Measurements from ENCODE around the gene CSPG4.
"Not testable (repeated sequence)": the region's sequence is repeated elsewhere in the genome, so short reads cannot be mapped to it uniquely, and the experiment has no call there.

Gene CSPG4

GRCh38 chr15:75739791-75740190 lies 27.1 kb upstream of the CSPG4 start:
- no peak for DNase-seq (ENCODE audit: low read depth)

- DNase-seq (ENCODE audit: low read depth) = peak; percentile 95
These were observed 26.1 kb upstream of the CSPG4 start for GRCh38 chr15:75738647-75739325.

- DNase-seq (ENCODE audit: low read depth) = no peak
These were observed 25.5 kb upstream of the CSPG4 start for GRCh38 chr15:75738014-75738646.

GRCh38 chr15:75737116-75738013 lies 24.7 kb upstream of the CSPG4 start:
- not testable (repeated sequence) for DNase-seq (ENCODE audit: low read depth)

DNA sequence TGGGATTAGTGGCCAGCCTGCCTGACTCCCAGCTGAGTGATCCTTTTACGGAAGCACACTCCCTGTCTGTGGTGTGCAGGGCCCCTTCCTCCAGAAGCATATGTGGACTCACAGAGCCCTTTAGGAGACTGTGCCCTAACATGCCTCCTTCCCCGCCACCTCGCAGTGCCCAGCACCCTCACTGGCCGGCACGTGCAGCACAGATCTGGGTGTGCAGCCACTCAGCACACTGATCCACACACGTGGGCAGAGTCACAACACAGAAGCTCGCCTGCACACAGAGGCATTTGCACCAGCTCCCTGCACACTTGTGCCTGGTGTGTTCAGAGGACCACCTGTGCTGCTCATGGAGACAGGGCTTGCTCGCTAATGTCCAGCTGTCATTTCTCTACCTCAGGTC lies 23.6 kb upstream of the CSPG4 start:
- no peak for DNase-seq (ENCODE audit: low read depth)

DNA sequence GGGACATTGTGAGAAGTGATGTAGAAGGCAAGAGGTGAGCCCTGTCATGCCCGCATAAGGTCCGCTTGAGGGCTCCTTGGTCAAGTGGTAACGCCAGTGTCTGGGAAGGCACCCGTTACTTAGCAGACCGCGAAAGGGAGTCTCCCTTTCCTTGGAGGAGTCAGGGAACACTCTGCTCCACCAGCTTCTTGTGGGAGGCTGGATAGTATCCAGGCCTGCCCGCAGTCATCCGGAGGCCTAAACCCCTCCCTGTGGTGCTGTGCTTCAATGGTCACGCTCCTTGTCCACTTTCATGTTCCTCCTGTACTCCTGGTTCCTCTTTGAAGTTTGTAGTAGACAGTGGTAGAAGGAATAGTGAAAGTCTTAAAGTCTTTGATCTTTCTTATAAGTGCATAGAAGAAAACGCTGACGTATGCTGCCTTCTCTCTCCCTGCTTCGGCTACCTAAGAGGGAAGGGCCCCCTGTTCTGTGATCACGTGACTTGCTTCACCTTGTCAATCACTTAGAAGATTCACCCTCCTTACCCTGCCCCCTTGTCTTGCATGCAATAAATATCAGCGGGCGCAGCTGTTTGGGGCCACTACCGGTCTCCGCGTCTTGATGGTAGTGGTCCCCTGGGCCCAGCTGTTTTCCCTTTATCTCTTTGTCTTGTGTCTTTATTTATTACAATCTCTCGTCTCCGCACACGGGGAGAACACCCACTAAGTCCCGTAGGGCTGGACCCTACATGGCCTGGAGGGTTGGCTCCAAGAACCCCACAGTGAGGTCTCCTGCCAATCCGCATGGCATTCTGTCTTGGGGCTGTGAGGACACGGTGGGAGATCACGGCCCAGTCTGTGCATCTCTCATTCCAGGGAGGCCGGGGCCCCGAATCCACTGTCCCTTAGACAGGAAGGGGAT lies 22.5 kb upstream of the CSPG4 start:
- DNase-seq (ENCODE audit: low read depth) = not testable (repeated sequence)

DNA sequence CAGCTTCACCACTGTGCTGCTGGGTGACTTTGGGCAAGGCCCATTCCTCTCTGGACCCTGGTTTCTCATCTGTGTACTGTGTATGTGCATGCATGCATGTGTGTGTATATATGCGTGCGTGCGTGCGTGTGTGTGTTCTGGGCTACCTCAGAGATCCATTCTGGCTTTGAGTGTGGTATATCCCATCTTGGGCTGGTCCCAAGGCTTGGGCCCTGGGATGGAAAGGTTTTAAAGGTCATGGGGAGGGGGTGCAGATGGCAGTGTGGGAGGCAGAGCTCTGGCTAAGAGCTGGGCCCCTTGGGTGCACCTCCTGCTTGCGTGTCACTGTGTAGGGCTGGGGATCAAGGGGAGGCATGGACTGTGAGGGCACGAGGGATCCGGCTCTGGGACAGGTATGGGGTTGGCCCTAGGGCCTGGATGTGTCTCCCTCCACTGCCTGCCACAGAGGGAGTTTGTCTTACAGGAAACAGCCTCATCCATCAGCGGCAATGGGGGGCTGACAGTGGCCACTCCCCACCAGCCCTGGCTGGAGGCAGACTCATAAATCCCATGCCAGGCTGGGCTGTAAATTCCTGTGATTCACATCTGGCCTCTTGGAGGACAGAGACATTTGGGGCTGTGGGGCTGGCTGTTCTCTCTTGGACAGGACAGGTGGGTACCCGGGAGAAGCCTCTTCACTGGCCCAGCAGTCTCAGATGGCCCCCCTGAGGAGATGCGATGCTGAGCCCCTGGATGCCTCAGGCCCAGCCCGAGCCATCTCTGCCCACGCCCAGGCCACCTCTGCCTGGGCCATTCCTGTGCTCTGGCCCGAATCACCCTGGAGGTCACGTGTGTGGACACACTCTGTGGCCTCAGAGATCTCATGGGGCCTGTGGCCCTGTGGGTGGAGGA lies 21.4 kb upstream of the CSPG4 start:
- DNase-seq (ENCODE audit: low read depth) = no peak

GRCh38 chr15:75732809-75733451 lies 20.3 kb upstream of the CSPG4 start:
- peak; percentile 64 for DNase-seq (ENCODE audit: low read depth)

DNA sequence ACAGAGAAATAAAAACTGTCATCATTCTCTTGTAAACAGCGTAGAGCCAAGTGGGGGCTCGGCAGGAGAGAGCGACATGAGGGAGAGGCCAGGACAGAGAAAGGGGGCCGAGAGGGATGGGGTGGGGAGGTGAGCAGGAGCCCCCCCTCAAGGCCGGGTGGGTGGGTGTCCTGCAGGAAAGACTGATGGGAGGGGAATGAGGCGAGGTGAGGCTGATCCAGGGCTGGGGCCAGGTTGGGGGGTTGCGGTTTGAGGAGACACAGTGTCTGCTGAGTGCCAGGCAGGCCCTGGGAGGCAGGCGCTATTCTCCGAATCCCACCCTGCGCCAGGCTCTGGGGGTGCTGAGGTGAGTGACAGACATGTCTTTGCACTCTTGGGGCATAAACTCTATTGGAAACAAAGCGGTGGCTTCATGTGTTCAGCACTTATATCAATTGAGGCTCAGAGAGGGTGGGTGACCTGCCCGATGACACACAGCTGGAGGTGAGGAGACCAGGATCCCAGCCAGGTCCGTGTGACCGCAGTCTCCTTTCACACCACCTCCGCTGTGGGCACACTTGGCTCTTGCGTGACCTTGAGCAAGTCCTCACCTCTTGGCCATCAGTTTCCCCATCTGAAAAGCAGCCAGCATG lies 19.6 kb upstream of the CSPG4 start:
- no peak for DNase-seq (ENCODE audit: low read depth)

DNA sequence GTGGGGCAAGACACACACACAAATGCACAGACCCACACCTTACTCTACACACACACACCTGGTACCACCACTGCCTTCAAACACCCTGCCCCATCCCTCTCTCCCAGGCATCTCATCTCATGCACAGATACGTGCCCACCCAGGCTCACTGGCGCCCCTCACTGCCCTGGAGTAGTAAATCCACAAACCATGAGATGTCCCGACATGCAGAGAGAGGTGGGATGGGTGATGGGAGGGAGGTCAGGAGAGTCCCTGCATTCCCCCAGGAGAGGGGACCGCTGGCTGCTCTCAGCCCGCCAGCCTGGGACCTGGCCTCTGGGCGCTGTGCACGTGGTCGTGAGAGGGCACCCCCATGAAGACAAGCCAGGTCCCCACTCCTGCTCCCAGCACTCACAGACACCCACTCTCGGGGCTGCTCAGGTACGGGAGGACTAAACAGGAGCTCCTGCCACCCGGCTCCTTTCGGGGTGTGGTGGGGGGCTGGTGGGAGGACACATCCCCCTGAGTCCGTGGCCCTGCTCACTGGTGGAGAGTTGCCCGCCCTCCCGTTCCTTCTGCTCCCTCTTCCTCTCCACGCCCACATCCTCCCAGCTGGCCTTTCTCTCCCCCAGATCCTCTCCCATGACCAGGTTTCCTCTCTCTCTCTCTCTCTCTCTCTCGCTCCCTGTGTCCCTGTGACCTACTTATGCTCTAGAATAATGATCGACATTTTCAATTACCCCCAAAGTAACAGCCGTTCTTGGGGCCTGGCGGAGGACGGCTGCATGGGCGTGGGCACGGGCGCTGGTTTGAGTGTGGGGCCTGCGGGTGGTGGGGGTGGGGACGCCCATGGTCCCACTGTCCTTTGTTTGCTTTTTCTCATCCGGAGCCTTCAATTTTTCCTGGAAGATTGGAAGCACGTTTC lies 18.9 kb upstream of the CSPG4 start:
- peak; percentile 59 for DNase-seq (ENCODE audit: low read depth)

GRCh38 chr15:75730376-75731247 lies 18.0 kb upstream of the CSPG4 start:
- DNase-seq (ENCODE audit: low read depth) = not testable (repeated sequence)

GRCh38 chr15:75729326-75730069 lies 16.9 kb upstream of the CSPG4 start:
- DNase-seq (ENCODE audit: low read depth) = no peak

DNA sequence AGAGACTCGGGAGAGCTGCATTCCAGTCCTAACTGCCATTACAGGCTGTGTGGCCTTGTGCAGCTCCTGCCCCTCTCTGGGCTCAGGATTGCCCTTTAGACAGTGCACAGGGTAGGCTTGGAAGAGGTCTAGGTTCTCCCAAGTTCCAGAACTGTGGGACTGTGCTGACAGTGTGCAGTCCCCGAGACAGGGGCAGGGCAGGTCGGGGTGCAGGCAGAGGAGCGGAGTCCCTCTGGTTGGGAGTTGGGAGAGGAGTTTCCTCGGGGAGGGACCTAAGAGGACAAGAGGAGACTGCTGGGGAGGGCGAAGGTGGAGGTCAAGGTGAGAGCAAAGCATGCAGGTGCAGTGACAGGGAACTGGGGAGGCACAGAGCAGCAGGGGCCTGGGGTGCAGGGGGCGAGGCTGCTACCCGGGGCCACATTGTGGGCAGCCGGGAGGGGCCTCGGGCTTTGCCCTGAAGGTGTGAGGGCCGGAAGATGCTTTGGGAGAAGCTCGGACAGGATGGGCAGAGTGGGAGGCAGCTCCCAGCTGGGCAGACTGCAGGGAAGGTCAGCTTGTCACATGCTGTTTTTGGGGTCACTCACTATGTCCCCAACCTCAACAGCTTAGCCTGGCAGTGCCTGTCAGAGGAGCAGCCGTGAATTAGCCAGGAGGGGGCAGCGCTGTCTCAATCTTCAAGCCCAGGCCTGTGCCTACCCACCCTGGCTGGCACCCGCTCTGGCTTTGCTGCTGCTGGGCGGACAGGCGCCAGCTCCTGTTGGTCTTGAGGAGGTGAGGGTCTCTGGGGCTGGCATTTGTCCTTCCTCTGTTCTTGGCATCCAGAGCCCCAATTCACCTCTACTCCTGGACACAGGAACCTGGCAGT lies 15.4 kb upstream of the CSPG4 start:
- DNase-seq (ENCODE audit: low read depth) = no peak

GRCh38 chr15:75727031-75727531 lies 14.4 kb upstream of the CSPG4 start:
- DNase-seq (ENCODE audit: low read depth) = no peak

DNA sequence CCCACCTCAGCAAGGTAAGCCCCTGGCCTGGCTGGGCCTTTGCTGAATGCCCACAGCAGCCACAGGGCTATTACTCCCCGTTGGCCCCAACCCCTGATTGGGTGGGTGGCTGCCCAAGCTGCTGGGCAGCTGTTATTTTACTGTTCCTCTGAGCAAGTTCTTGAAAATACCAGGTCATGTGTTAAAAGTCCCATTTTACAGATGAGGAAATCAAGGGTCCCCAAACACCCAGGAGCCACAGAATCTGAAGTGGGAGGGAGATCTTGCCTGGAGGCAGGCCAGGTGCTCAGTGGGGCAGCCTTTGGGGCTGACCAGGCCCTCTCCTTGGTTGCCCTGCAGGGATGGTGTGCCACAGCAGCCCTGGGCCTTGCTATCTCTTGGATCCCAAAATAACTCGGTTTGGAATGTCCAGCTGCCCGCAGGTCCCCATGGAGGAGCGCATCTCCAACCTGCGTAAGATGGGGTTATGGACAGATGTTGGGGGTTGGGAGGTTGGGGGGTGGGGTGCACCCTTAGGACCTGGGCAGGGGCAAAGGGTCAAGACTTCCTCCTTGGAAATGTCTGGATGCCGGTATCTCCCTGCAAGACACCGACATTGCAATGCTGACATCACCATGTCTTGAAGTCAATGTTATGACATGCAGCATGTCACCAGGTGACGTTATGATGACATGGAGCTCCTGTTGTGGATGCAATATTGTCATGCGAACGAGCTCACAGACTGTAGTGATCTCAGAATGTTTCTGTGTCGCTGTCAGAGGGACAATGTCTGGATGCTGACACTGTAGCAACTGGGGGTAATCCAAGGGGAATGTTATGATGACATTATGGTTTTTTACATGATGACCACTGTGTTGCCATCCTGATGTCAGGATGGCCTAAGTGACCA lies 13.3 kb upstream of the CSPG4 start:
- no peak for DNase-seq (ENCODE audit: low read depth)

Measured in iris pigment epithelial cell (primary cell).